Measurements from ENCODE around the gene HSP90AB1.

HSP90AB1 gene

GRCh38 chr6:44255871-44256774 lies 9.2 kb downstream of the HSP90AB1 start:
- DNase-seq, result no peak

DNA sequence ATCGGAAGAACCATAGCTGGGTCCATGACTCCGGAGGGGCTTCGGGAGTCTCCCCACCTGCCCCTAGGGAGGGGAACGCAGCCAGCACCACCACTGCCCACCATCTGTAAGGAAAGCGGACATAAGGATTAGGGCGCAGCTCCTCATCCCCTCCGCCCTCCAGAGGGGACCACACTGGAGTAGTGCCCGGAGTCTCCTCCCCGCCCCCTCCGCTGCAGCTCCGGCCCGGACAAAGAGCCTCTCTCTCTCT lies 9.8 kb downstream of the HSP90AB1 start:
- no peak for DNase-seq

- peak; percentile 45 for DNase-seq
Observed at GRCh38 chr6:44257025-44257752, 10.3 kb downstream of the HSP90AB1 start, which contains the start of gene SLC35B2. Gene SLC35B2, minus strand, starts transcription at chr6:44257528. Its CDS starts 118 bp downstream, at chr6:44257410.

DNA sequence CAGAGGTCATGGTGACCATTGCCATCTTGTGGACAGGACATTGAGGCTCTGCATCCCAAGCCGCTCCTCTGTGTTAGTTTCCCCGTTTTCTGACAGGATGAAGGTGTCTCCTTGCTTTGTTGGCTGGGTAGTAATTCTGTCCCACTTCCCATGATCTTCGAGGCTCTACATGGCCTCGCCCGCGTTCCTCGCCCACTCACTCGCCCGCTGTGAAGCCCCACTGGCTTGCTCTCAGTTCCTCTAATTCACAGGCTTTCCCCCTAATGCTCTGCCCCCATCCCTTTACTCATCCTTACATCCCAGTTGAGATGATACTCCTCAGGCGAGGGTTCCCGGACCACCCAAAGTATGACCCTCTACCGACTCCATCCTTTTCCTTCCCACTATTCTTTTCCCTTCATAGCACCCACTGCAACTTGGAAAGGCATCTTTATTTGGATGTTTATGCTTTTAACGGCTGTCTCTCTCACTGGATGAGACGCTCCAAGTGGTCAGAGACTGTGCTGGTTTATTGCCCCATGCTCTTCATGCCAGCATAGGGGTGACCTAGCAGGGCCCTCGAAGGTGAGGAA lies 10.9 kb downstream of the HSP90AB1 start:
- DNase-seq, result no peak

GRCh38 chr6:44258325-44258863 lies 11.5 kb downstream of the HSP90AB1 start:
- no peak for DNase-seq

GRCh38 chr6:44258921-44259320 lies 12.0 kb downstream of the HSP90AB1 start:
- no peak for DNase-seq

DNA sequence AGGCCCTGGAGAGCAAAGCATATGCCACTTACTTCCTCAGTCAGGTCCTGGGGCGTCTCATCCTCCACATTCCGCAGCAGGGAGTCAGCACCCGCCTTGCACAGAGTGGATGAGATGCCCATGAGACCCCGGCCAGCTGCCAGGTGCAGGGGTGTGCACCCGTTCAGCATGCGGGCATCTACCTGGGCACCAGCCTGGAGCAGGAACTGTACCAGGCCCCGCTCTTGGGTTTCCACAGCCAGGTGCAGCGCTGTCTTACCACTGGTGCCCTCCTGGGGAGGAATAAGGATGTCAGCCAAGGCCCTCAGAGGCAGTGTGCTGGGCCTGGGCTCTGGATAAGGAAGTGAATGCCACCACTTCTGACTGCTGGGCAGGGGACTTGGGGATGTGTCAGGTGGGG lies 13.1 kb downstream of the HSP90AB1 start:
- DNase-seq, result no peak

GRCh38 chr6:44260451-44261297 lies 13.8 kb downstream of the HSP90AB1 start:
- DNase-seq, result no peak

- no peak for DNase-seq
Observed at GRCh38 chr6:44261581-44261980, 14.7 kb downstream of the HSP90AB1 start.

DNA sequence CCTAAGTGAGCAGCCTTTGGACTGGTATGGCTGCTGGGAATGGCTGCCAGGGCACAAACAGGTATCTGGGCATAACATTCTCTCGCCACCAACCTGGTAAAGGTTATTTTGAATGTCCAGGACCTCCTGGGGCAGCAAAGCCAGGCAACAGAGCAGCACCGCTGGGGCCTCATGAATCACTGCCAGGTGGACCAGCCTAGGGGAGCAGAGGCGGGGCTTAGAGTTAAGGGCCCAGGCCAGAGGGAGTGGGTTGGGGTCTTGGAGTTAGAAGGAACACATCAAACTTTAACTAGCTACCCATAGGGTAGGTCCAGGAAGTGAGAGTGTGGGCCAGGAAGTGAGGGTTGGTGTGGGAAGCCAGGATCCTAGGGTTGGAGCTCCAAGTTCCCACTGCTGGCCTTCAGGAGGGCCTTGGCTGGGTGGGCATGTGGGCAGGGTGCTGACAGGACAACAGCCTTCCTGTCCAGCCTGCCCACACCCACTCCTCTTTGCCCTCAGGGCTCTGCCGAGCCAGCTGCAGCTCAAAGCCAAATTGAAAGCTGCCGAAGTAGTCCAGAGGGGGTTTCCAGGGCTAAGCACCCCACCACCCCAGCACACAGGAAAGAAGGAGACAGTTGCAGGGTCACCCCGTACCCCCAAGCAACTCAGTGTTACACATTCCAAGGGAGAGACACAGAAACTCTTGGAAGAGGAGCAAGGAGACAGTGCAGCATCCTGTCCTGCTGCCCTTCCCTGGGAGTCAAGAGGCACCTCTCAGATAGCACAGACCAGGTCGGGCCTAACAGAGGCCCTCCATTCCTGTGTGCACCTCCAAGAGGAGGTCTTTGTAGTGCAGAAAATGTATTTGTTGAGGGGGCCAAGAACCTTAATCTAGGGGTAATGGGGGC lies 15.8 kb downstream of the HSP90AB1 start:
- no peak for DNase-seq

DNA sequence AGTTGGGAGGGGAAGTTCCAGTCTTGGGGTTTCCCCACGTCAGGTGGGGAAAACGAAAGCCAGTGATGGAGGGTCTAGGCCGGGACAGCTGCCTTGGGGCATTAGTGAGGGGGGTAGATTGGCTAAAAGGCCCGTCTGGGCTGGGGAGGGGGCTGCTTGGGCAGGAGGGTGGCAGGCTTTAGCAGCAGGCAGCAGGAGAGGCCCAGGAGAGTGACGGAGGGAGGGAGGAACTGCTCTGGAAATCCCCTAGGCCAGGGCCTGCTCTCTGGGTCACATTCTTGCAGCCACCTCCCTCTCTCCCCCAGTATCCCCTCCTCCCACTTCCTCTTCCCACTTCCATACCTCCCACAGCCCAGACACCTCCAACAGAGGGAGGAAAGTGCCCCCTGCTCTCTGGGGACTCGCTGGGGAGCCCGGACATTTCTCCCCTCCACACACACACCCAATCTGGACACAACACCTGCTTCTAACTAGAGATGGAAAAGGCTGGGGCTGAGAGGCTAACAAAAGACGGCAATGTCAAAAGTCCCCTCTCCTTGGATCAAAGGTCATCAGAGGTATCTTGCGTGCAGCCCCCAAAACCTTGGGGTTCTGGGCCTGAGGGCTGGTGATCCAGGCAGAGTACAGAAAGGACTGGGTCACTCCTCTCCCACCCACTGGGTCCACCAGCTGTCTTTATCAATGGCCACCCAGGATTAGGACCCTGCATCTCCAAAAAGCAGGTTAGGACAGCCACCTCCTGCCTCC lies 16.6 kb downstream of the HSP90AB1 start:
- no peak for DNase-seq

DNA sequence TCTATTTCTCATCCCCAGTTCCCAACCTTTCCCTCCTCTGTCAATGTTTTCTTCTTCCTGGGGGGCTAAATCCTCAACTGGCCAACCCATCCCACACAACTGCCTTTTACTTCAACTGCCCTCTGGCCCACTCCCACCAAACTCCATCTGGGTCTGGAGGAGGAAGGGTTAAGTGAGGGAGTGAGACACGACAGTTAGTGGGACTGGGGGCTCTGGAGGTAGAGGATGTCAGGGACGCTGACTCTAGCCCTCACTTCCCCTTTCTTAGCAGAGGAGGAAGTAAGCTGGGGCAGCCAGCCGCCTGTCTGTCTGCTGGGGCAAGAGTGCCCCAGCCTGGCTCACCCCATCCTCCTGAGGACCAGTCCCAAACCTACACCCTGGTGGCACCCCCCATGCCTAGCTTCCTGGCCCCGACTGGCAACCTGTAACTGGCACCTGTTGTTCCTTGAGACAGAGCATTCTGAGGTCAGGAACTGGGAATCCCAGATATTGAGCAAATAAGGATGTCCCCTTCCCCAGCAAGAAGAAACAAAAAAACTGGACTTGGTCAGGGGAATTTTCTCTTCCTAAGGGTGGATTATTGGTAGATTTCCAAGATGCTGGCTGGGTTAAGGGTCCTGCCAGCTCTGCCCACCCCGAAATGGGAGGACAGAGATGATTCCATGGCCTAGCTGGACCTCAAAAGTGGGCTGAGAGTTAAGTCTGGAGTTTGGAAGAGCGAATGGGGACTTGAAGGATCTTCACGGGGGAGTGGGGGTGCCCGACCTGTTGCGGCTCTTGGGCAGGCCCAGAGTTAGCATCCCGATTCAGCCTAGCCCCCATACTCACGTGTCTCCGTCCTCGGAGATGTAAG lies 17.5 kb downstream of the HSP90AB1 start:
- DNase-seq, result no peak

DNA sequence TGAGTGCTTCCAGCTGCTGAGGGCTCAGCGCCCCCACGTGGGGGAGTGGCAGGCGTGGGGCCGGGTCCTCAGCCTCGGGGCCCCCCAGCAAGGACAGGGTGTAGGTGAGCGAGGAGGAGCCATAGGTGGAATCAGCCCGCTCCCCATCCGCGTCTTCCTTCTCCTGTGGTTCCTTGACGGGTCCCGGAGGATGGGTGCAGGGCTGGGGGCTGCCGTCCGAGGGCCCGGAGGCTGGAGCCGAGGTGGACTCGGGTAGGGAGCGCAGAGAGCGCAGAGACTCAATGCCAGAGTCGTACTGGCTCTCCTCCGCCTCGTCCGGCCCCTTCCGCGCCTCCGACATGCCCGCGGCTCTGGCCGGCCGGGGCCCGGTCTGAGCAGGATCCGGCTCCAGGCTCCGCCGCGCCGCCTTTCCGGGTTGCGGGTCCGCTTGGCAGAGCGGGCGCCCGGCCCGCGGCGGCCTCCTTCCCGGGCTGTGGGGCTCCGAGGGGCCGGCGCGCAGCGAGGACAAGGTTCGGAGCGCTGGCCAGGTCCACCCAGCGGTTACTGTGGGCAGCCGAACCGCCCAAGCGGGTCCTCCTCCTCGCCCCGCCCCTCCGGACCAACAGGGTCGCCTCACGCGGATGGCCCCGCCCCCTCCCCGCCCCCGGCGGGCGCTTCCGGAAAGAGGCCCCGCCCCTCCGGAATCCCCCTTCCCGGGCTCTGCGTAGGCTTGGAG lies 18.3 kb downstream of the HSP90AB1 start, which contains the start of gene NFKBIE:
TSS of gene NFKBIE (minus strand) at position 545 of the 715 bp plus-strand sequence. CDS start at position 340, 205 bp downstream.
- DNase-seq, result peak; percentile 92

DNA sequence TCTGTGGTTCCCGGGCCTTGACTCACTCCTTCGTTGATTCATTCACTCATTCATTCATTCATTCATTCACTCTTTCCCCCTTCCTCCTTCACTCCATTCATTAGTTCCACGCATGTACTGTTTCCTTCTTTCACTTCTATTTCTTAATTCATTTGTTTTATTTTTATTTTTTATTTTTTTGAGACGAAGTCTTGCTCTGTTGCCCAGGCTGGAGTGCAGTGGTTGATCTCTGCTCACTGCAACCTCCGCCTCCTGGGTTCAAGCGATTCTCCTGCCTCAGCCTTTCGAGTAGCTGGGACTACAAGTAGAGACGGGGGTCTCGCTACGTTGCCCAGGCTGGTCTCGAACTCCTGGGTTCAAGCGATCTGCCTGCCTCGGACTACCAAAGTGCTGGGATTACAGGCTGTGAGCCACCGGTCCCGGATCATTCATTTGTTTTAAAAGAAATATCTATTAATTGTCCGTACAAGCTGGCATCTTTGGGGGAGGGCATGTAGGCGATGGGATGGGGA lies 18.9 kb downstream of the HSP90AB1 start:
- no peak for DNase-seq

- no peak for DNase-seq
Observed at GRCh38 chr6:44266347-44266746, 19.4 kb downstream of the HSP90AB1 start.

- DNase-seq, result no peak
Observed at GRCh38 chr6:44267252-44267651, 20.4 kb downstream of the HSP90AB1 start.

GRCh38 chr6:44268095-44268628 lies 21.3 kb downstream of the HSP90AB1 start:
- no peak for DNase-seq

DNA sequence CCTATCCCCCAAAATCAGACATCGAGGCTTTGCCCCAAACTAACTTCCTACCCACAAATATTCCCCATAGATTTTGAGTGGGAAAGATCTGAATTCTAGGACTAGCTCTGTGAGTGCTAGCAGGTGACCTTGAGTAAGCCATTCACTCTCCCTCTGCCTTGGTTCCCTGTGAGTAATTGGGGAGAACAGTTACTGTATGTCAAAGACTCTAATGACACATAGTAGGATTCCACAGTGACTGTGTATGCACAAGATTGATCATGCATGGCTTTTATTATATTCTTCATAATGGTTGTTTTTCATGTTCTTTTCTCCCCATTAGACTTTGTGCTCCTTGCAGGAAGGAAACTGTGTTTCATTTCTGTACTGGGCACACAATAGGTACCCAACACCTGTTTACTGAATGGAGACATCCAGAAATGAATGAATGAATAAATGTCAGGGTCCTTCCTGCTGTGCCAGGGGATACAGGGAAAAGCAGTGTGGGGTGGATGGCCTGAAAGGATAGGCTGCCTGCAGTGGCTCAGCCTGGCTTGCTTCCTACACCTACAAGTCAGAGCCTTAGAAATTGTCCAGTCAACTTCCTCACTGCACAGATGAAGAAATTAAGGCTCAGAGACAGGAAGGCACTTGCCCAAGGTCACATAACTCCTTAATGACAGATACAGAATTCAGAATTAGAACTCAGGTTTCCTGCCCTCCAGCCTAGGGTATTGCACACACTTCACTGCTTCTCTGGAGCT lies 22.4 kb downstream of the HSP90AB1 start:
- no peak for DNase-seq

All from amniotic stem cell (primary cell).